ENCODE measurements around the gene SPACA6. TPM values are rescaled to one million over a fixed set of nuclear protein-coding genes. Genes with fewer than 3 reads are reported as not detected.

The SPACA6 gene
- total RNA-seq, 1 experiment from 2014 or later: 29.5 TPM

DNA sequence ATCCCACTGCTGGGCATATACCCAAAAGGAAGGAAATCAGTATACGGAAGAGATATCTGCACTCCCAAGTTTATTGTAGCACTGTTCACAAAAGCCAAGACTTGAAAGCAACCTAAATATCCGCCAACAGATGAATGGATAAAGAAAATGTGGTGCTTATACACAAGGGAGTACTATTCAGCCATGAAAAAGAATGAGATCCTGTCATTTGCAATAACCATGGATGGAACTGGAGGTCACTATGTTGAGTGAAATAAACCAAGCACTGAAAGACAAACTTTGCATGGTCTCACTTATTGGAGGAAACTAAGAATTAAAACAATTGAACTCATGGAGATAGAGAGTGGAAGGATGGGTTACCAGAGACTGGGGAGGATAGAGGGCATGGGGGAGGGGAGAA lies 40.0 kb upstream of the SPACA6 start:
- no peaks in the 10 kb centered on the region for H3K36me3 ChIP-seq (ENCODE audit: low read depth)
- H3K4me3 ChIP-seq: no peak overlapping the region
- intact Hi-C loops (cut with micrococcal nuclease; ENCODE audit: unreplicated experiment): loop anchor here (10.0 kb wide), 1 partner anchor 228 kb away; no protein-coding TSS in a partner anchor
- H3K4me2 ChIP-seq: no peak overlapping the region
- no peak for DNase-seq
- peaks cover 56% of the 10 kb centered on the region for H3K27me3 ChIP-seq (ENCODE audit: insufficient read depth, low read depth)
- H4K20me1 ChIP-seq (ENCODE audit: insufficient read depth): no peaks in the 10 kb centered on the region
- no peak overlapping the region for H2AFZ ChIP-seq
- H3F3A ChIP-seq (ENCODE audit: insufficient read depth, low read depth): no peaks in the 10 kb centered on the region
- ChIA-PET CTCF (no interaction called here), POLR2A (ENCODE audit: unreplicated experiment) (no interaction called here)
- H3K9me2 ChIP-seq (ENCODE audit: insufficient read depth): no peaks in the 10 kb centered on the region
- BruUV-seq (replicated peaks): no TSS peak
- H3K4me1 ChIP-seq (replicated peaks; ENCODE audit: insufficient read depth): no peaks in the 10 kb centered on the region
- H3K27ac ChIP-seq: no peak overlapping the region
- H3K79me2 ChIP-seq (ENCODE audit: low read depth): no peaks in the 10 kb centered on the region
- TF ChIP-seq, protein P1, sequence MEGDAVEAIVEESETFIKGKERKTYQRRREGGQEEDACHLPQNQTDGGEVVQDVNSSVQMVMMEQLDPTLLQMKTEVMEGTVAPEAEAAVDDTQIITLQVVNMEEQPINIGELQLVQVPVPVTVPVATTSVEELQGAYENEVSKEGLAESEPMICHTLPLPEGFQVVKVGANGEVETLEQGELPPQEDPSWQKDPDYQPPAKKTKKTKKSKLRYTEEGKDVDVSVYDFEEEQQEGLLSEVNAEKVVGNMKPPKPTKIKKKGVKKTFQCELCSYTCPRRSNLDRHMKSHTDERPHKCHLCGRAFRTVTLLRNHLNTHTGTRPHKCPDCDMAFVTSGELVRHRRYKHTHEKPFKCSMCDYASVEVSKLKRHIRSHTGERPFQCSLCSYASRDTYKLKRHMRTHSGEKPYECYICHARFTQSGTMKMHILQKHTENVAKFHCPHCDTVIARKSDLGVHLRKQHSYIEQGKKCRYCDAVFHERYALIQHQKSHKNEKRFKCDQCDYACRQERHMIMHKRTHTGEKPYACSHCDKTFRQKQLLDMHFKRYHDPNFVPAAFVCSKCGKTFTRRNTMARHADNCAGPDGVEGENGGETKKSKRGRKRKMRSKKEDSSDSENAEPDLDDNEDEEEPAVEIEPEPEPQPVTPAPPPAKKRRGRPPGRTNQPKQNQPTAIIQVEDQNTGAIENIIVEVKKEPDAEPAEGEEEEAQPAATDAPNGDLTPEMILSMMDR (conservative IDR thresholded peaks at IDR 0.05): no peak
- H3K9me3 ChIP-seq (ENCODE audit: insufficient read depth, low read depth): no peaks in the 10 kb centered on the region

DNA sequence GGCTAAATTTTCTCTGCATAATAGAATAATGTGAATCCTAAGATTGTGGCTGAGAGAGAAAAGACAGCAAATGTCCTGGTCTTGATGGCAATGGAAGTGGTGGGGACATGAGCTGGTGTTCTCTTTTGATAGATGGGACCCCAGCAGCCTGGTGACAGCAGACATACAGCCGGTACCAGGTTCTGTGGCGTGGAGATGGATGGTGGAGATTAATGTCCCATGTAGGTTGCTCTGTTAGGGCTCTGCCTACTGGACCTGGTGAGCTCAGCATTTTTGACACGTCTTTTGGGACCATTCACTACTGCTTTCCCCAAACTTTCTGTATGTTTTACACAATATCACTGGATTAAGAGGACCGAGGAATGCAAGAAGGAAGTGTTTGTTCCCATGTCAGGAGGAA lies 38.3 kb upstream of the SPACA6 start:
- POLR2A ChIA-PET (ENCODE audit: unreplicated experiment): no interaction called here
- Histone ChIP-seq H3K27me3 (ENCODE audit: insufficient read depth, low read depth) (peaks cover 52% of the 10 kb centered on the region), H2AFZ (no peak overlapping the region), H3K9me3 (ENCODE audit: insufficient read depth, low read depth) (no peaks in the 10 kb centered on the region), H3K4me2 (no peak overlapping the region), H3K4me1 (replicated peaks; ENCODE audit: insufficient read depth) (no peaks in the 10 kb centered on the region), H3K79me2 (ENCODE audit: low read depth) (no peaks in the 10 kb centered on the region), H3K36me3 (ENCODE audit: low read depth) (no peaks in the 10 kb centered on the region), H4K20me1 (ENCODE audit: insufficient read depth) (no peaks in the 10 kb centered on the region), H3F3A (ENCODE audit: insufficient read depth, low read depth) (no peaks in the 10 kb centered on the region), H3K4me3 (no peak overlapping the region), H3K27ac (no peak overlapping the region), H3K9me2 (ENCODE audit: insufficient read depth) (no peaks in the 10 kb centered on the region)
- TF ChIP-seq, protein P1 (conservative IDR thresholded peaks at IDR 0.05): peak; percentile 41; the same call in 1 of the 2 replicates
- no peak for TF ChIP-seq EZH2 (IDR thresholded peaks at IDR 0.05; ENCODE audit: low read depth)
- DNase-seq: no peak
- BruUV-seq (replicated peaks): no TSS peak
- intact Hi-C loops (cut with micrococcal nuclease; ENCODE audit: unreplicated experiment): loop anchor here (10.0 kb wide), 1 partner anchor 230 kb away; no protein-coding TSS in a partner anchor
- CTCF ChIA-PET: no interaction called here

DNA sequence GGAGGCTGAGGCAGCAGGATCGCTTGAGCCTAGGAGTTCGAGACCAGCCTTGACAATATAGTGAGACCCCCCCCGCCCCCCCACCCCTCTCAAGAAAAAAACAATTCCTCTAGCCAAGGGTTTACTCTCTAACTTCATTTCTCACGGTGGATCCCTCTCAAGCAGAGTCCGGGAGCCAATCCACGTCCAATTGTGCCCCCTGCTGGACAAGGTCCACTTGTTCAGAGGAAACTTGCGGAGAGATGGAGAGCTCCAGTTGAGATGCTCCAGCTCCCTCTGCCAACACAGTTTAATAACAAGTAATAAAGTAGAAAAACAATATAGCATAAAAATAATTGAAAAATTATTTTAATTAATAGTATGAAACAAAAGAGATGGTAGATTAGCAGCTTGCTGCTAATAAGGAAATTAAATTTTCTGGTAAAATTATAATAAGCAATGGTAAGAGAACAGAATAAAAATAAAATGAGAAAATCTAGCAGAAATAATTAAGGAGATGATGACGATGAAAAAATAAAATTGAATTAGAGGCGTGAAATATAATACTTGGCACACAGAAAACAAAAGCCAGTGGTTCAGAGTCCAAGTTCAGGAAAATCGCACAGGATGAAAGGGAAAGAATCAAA lies 32.0 kb upstream of the SPACA6 start:
- DNase-seq: peak; percentile 48 to 72
- Histone ChIP-seq H3F3A (ENCODE audit: insufficient read depth, low read depth) (no peaks in the 10 kb centered on the region; the same call in 1 of the 2 replicates), H4K20me1 (ENCODE audit: insufficient read depth) (0 out of 2 replicates have a peak, but pooled peaks cover 4% of the 10 kb centered on the region), H3K27ac (no peak overlapping the region), H3K79me2 (ENCODE audit: low read depth) (no peaks in the 10 kb centered on the region), H3K4me2 (no peak overlapping the region), H3K9me3 (ENCODE audit: insufficient read depth, low read depth) (no peaks in the 10 kb centered on the region), H3K27me3 (ENCODE audit: insufficient read depth, low read depth) (peaks cover 47% of the 10 kb centered on the region), H2AFZ (no peak overlapping the region), H3K4me1 (replicated peaks; ENCODE audit: insufficient read depth) (no peaks in the 10 kb centered on the region), H3K9me2 (ENCODE audit: insufficient read depth) (no peaks in the 10 kb centered on the region), H3K36me3 (ENCODE audit: low read depth) (no peaks in the 10 kb centered on the region), H3K4me3 (no peak overlapping the region)
- ChIA-PET POLR2A (ENCODE audit: unreplicated experiment) (no interaction called here), CTCF (interaction anchor here (0.5 to 1.5 kb wide), 12 partner anchors 11 to 519 kb away, joined by 3 to 4 read pairs (median 3); no protein-coding TSS in a partner anchor)
- TF ChIP-seq EZH2 (IDR thresholded peaks at IDR 0.05; ENCODE audit: low read depth): no peak
- TF ChIP-seq, protein P1 (conservative IDR thresholded peaks at IDR 0.05): peak; percentile 81
- BruUV-seq (replicated peaks): no TSS peak
- intact Hi-C loops (cut with micrococcal nuclease; ENCODE audit: unreplicated experiment): loop anchor here (10.0 kb wide), 1 partner anchor 114 kb away; no protein-coding TSS in a partner anchor

All from PC-9 (cell line).